SJCRH30 (cell line): ENCODE results near the gene C1RL. TPM values are rescaled to one million over a fixed set of nuclear protein-coding genes. Genes with fewer than 3 reads are reported as not detected.

Source experiments
- DNase-seq, 2 experiments: peaks; one replicate each; pipeline ENCODE4 v3.0.0-alpha.2; 2015 to 2020
- H3K27ac ChIP-seq: fragments of 250-450 bp; sonication (Bioruptor Pico); 2 replicates; pipeline ENCODE4 v1.5.1; 2020; ENCODE audit warnings: mild to moderate bottlenecking, moderate library complexity
- H3K27me3 ChIP-seq: fragments of 250-450 bp; sonication (Bioruptor Pico); 2 replicates; pipeline ENCODE4 v1.5.1; 2020; ENCODE audit warnings: mild to moderate bottlenecking, moderate library complexity
- H3K36me3 ChIP-seq: fragments of 250-450 bp; sonication (Bioruptor Pico); 2 replicates; pipeline ENCODE4 v1.5.1; 2020; ENCODE audit warnings: mild to moderate bottlenecking, moderate library complexity
- H3K4me1 ChIP-seq: fragments of 250-450 bp; sonication (Bioruptor Pico); 2 replicates; pipeline ENCODE4 v1.5.1; 2020; ENCODE audit warnings: mild to moderate bottlenecking, moderate library complexity
- H3K4me3 ChIP-seq: fragments of 250-450 bp; sonication (Bioruptor Pico); 2 replicates; pipeline ENCODE4 v1.5.1; 2020; ENCODE audit warnings: mild to moderate bottlenecking, moderate library complexity
- H3K9me3 ChIP-seq: fragments of 250-450 bp; sonication (Bioruptor Pico); replicated peaks from 2 replicates; pipeline ENCODE4 v1.5.1; 2020; ENCODE audit warnings: mild to moderate bottlenecking, moderate library complexity
- total RNA-seq: library from RNA; depleted of rRNA; stranded (reverse); fragments of >200 nt; shearing (Covaris generic); gene quantifications from 2 replicates; pipeline ENCODE4 v1.2.3, GENCODE V29; 2014

The C1RL gene
- total RNA-seq, 1 experiment from 2014 or later: 4.7 TPM

- H3K4me1 ChIP-seq: peaks cover 5% of the 10 kb centered on the region; the same call in 1 of the 2 replicates
- no peak overlapping the region for H3K27ac ChIP-seq
- peak; percentile 30 to 57 for DNase-seq
- no peaks in the 10 kb centered on the region for H3K36me3 ChIP-seq
- peak overlapping the region; percentile 37 for H3K4me3 ChIP-seq
- H3K27me3 ChIP-seq: peaks cover 2% of the 10 kb centered on the region
- H3K9me3 ChIP-seq: no peaks in the 10 kb centered on the region
Observed at GRCh38 chr12:7096979-7097378, 12.0 kb downstream of the C1RL start.

GRCh38 chr12:7096006-7096932 is 12.7 kb downstream of the C1RL start:
- Histone ChIP-seq H3K4me1 (peaks cover 5% of the 10 kb centered on the region; the same call in 1 of the 2 replicates), H3K27ac (no peak overlapping the region), H3K36me3 (no peaks in the 10 kb centered on the region), H3K9me3 (no peaks in the 10 kb centered on the region), H3K27me3 (peaks cover 2% of the 10 kb centered on the region), H3K4me3 (no peak overlapping the region; the same call in 1 of the 2 replicates)
- DNase-seq: no peak

- H3K36me3 ChIP-seq: no peaks in the 10 kb centered on the region
- H3K9me3 ChIP-seq: no peaks in the 10 kb centered on the region
- no peak for DNase-seq
- H3K27me3 ChIP-seq: peaks cover 7% of the 10 kb centered on the region
- no peak overlapping the region for H3K4me3 ChIP-seq
- no peak overlapping the region for H3K27ac ChIP-seq
- H3K4me1 ChIP-seq: peaks cover 5% of the 10 kb centered on the region; the same call in 1 of the 2 replicates
Observed at GRCh38 chr12:7093892-7094291, 15.1 kb downstream of the C1RL start.

- H3K36me3 ChIP-seq: no peaks in the 10 kb centered on the region
- peaks cover 7% of the 10 kb centered on the region for H3K27me3 ChIP-seq
- DNase-seq: no peak
- H3K9me3 ChIP-seq: no peaks in the 10 kb centered on the region
- no peak overlapping the region for H3K4me3 ChIP-seq
- H3K27ac ChIP-seq: no peak overlapping the region
- H3K4me1 ChIP-seq: peaks cover 5% of the 10 kb centered on the region; the same call in 1 of the 2 replicates
Observed at GRCh38 chr12:7093486-7093885, 15.5 kb downstream of the C1RL start.

GRCh38 chr12:7092986-7093460 is 16.0 kb downstream of the C1RL start:
- Histone ChIP-seq H3K4me1 (peaks cover 5% of the 10 kb centered on the region; the same call in 1 of the 2 replicates), H3K36me3 (no peaks in the 10 kb centered on the region), H3K4me3 (no peak overlapping the region), H3K27me3 (peaks cover 7% of the 10 kb centered on the region), H3K9me3 (no peaks in the 10 kb centered on the region), H3K27ac (no peak overlapping the region)
- no peak for DNase-seq

- peaks cover 1% of the 10 kb centered on the region; the same call in 1 of the 2 replicates for H3K4me1 ChIP-seq
- peaks cover 7% of the 10 kb centered on the region for H3K27me3 ChIP-seq
- DNase-seq: peak; percentile 61 to 77
- H3K4me3 ChIP-seq: peak within 1 kb of the TSS; percentile 42
- H3K9me3 ChIP-seq: no peaks in the 10 kb centered on the region
- H3K27ac ChIP-seq: no peak within 1 kb of the TSS
- no peaks in the 10 kb centered on the region for H3K36me3 ChIP-seq
Observed at GRCh38 chr12:7092229-7092985, 16.6 kb downstream of the C1RL start, which contains the start of gene C1R. Gene C1R, minus strand, starts transcription at chr12:7092445. Its CDS starts 57 bp downstream, at chr12:7092388.

GRCh38 chr12:7091660-7092228 is 17.3 kb downstream of the C1RL start:
- no peak overlapping the region for H3K27ac ChIP-seq
- no peak for DNase-seq
- no peak overlapping the region for H3K4me3 ChIP-seq
- no peaks in the 10 kb centered on the region for H3K4me1 ChIP-seq
- H3K27me3 ChIP-seq: peaks cover 5% of the 10 kb centered on the region
- no peaks in the 10 kb centered on the region for H3K9me3 ChIP-seq
- no peaks in the 10 kb centered on the region for H3K36me3 ChIP-seq

GRCh38 chr12:7091171-7091570 is 17.8 kb downstream of the C1RL start:
- Histone ChIP-seq H3K9me3 (no peaks in the 10 kb centered on the region), H3K4me1 (no peaks in the 10 kb centered on the region), H3K27me3 (peaks cover 4% of the 10 kb centered on the region; the same call in 1 of the 2 replicates), H3K36me3 (no peaks in the 10 kb centered on the region), H3K27ac (no peak overlapping the region), H3K4me3 (no peak overlapping the region)
- no peak for DNase-seq

GRCh38 chr12:7090222-7090998 is 18.6 kb downstream of the C1RL start:
- Histone ChIP-seq H3K9me3 (no peaks in the 10 kb centered on the region), H3K27me3 (peaks cover 4% of the 10 kb centered on the region; the same call in 1 of the 2 replicates), H3K4me1 (no peaks in the 10 kb centered on the region), H3K27ac (no peak overlapping the region), H3K4me3 (no peak overlapping the region), H3K36me3 (no peaks in the 10 kb centered on the region)
- DNase-seq: peak; percentile 30 to 49

GRCh38 chr12:7089196-7089871 is 19.7 kb downstream of the C1RL start:
- no peaks in the 10 kb centered on the region for H3K9me3 ChIP-seq
- no peak for DNase-seq
- no peak overlapping the region for H3K27ac ChIP-seq
- H3K4me1 ChIP-seq: no peaks in the 10 kb centered on the region
- H3K27me3 ChIP-seq: peaks cover 4% of the 10 kb centered on the region; the same call in 1 of the 2 replicates
- H3K36me3 ChIP-seq: no peaks in the 10 kb centered on the region
- no peak overlapping the region for H3K4me3 ChIP-seq

GRCh38 chr12:7083125-7083524 is 25.9 kb downstream of the C1RL start:
- Histone ChIP-seq H3K36me3 (no peaks in the 10 kb centered on the region), H3K9me3 (no peaks in the 10 kb centered on the region), H3K27me3 (no peaks in the 10 kb centered on the region), H3K27ac (no peak overlapping the region), H3K4me1 (no peaks in the 10 kb centered on the region; the same call in 1 of the 2 replicates), H3K4me3 (no peak overlapping the region)
- DNase-seq: no peak

GRCh38 chr12:7081037-7081436 is 28.0 kb downstream of the C1RL start:
- H3K27ac ChIP-seq: no peak overlapping the region
- no peak overlapping the region for H3K4me3 ChIP-seq
- no peaks in the 10 kb centered on the region for H3K27me3 ChIP-seq
- H3K36me3 ChIP-seq: no peaks in the 10 kb centered on the region
- H3K4me1 ChIP-seq: no peaks in the 10 kb centered on the region; the same call in 1 of the 2 replicates
- no peaks in the 10 kb centered on the region for H3K9me3 ChIP-seq
- DNase-seq: no peak

GRCh38 chr12:7079826-7080125 is 29.2 kb downstream of the C1RL start:
- DNase-seq: no peak
- H3K4me1 ChIP-seq: no peaks in the 10 kb centered on the region; the same call in 1 of the 2 replicates
- no peak overlapping the region for H3K27ac ChIP-seq
- H3K27me3 ChIP-seq: 0 out of 2 replicates have a peak, but pooled peaks cover 2% of the 10 kb centered on the region
- H3K9me3 ChIP-seq: no peaks in the 10 kb centered on the region
- H3K36me3 ChIP-seq: no peaks in the 10 kb centered on the region
- no peak overlapping the region for H3K4me3 ChIP-seq
